ENCODE measurements around the gene CEACAM16. TPM values are rescaled to one million over a fixed set of nuclear protein-coding genes. Genes with fewer than 3 reads are reported as not detected.

Gene CEACAM16
- total RNA-seq (under 1 TPM in 1 of 2 donors, not detected in 1; 0.36 TPM), polyA plus RNA-seq (not detected)
- long read RNA-seq, donor 1: 0 reads
- long read RNA-seq, donor 2, partial matches to known transcripts: 1 of 2 reads
- long read RNA-seq, donor 2, other reads (novel, unspliced or antisense): 1 of 2 reads

DNA sequence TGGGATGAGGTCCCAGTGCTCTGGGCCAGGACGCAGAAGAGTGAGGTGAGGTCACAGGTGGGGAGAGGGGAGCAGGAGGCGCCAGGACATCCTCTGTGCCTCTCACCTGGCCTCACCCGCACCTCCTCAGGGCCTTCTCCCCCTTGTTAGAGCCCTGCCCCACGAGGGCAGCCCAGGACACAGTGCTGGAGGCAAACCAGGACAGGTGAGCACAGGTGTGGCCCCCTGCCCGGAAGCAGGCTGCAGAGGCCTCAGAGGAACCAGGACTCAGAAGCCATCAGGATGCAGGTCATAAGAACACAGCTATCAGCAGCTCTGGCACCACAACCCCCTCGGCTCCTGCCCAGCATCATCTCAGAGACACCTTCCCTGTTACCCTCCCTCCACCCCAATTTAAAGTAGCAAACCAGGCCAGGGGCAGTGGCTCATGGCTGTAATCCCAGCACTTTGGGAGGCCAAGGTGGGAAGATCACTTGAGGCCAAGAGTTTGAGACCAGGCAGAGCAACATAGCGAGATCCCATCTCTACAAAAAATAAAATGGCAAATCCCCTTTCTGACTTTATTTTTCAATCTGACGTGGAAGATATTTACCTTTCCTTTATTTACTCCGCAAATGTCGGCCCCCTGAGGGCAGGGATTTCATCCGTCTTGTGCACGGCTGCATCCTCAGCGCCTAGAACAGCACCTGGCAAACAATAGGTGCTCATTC lies at the start of gene CEACAM16:
CEACAM16 (plus strand) TSS at position 660 of the 710 bp plus-strand sequence. CDS start 2,306 bp downstream, outside the sequence.
- H3K27ac ChIP-seq (ENCODE audit: low read depth in 1 of 2, low read length in 2 of 2): no peak within 1 kb of the TSS
- no peaks in the 10 kb centered on the region for H3K36me3 ChIP-seq (ENCODE audit: control insufficient read depth in 1 of 2, insufficient read depth in 2 of 2, low read length in 1 of 2)
- H3K9me3 ChIP-seq (ENCODE audit: control insufficient read depth, low read length): no peaks in the 10 kb centered on the region
- 89% methylated on average over 13 of the region's 13 CpGs for WGBS, 2 donors
- ATAC-seq (ENCODE audit: low FRiP score): no peak
- no peak within 1 kb of the TSS for H3K4me3 ChIP-seq (ENCODE audit: low read length in 2 of 2)
- no peaks in the 10 kb centered on the region for H3K27me3 ChIP-seq (ENCODE audit: control insufficient read depth in 1 of 2, insufficient read depth in 2 of 2, low read length in 1 of 2)
- no peaks in the 10 kb centered on the region for H3K4me1 ChIP-seq (ENCODE audit: control insufficient read depth in 1 of 2, insufficient read depth in 2 of 2, low read length in 2 of 2)
- no peak for DNase-seq
- intact Hi-C loops (cut with DNase I): no loop called here

DNA sequence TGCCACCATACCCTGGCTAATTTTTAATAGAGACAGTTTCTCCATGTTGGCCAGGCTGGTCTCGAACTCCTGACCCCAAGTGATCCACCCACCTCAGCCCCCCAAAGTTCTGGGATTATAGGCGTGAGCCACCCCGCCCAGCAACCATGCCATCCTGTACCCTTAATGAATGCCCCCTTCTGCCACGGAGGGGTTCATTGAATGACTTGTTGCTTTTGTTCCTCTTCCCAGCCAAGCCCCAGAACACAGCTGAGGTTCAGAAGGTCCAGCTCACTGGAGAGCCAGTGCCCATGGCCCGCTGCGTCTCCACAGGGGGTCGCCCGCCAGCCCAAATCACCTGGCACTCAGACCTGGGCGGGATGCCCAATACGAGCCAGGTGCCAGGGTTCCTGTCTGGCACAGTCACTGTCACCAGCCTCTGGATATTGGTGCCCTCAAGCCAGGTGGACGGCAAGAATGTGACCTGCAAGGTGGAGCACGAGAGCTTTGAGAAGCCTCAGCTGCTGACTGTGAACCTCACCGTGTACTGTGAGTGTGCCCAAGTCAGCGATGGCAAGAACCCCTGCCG lies 49.3 kb upstream of the CEACAM16 start:
- H3K36me3 ChIP-seq (ENCODE audit: control insufficient read depth in 1 of 2, insufficient read depth in 2 of 2, low read length in 1 of 2): peaks cover 0 to 9% of the 10 kb centered on the region in 2 donors
- H3K4me3 ChIP-seq (ENCODE audit: low read length in 2 of 2): no peak overlapping the region
- DNase-seq (peak in 1 of 2 donors; percentile 35), ATAC-seq (ENCODE audit: low FRiP score) (no peak)
- H3K27ac ChIP-seq (ENCODE audit: low read depth in 1 of 2, low read length in 2 of 2): no peak overlapping the region
- H3K27me3 ChIP-seq (ENCODE audit: control insufficient read depth in 1 of 2, insufficient read depth in 2 of 2, low read length in 1 of 2): no peaks in the 10 kb centered on the region
- no peaks in the 10 kb centered on the region for H3K9me3 ChIP-seq (ENCODE audit: control insufficient read depth, low read length)
- no peaks in the 10 kb centered on the region for H3K4me1 ChIP-seq (ENCODE audit: control insufficient read depth in 1 of 2, insufficient read depth in 2 of 2, low read length in 2 of 2)
- 86 to 91% methylated on average over 15 of the region's 15 CpGs for WGBS, 2 donors
- intact Hi-C loops (cut with DNase I): no loop called here

DNA sequence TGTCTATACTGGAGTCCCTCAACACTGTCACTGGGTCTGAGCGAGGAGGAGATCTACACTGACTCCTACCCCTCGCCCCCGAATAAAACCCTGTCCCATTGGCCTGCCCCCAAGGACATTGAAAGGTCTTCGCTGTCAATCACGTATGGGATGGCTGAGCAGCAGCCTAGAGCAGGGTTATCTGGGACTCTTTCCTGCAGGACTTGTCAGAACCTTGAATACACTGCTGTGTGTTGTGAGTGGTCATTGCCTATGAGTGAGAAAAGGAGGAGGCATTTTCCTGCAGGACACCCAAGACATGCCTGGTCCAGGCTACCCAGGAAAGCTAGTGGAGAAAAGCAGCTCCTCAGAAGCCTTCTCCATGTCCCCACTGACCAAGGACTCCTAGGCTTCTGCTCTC lies 45.6 kb upstream of the CEACAM16 start:
- Histone ChIP-seq H3K4me3 (ENCODE audit: low read length in 2 of 2) (no peak overlapping the region), H3K4me1 (ENCODE audit: control insufficient read depth in 1 of 2, insufficient read depth in 2 of 2, low read length in 2 of 2) (no peaks in the 10 kb centered on the region), H3K27ac (ENCODE audit: low read depth in 1 of 2, low read length in 2 of 2) (no peak overlapping the region), H3K9me3 (ENCODE audit: control insufficient read depth, low read length) (no peaks in the 10 kb centered on the region), H3K27me3 (ENCODE audit: control insufficient read depth in 1 of 2, insufficient read depth in 2 of 2, low read length in 1 of 2) (no peaks in the 10 kb centered on the region), H3K36me3 (ENCODE audit: control insufficient read depth in 1 of 2, insufficient read depth in 2 of 2, low read length in 1 of 2) (peaks cover 0 to 9% of the 10 kb centered on the region in 2 donors)
- no peak for ATAC-seq (ENCODE audit: low FRiP score)
- 94 to 95% methylated on average over 5 of the region's 5 CpGs for WGBS, 2 donors
- peak in 1 of 2 donors; percentile 24 for DNase-seq
- intact Hi-C loops (cut with DNase I): no loop called here

GRCh38 chr19:44653977-44654774 lies 44.8 kb upstream of the CEACAM16 start:
- Histone ChIP-seq H3K4me3 (ENCODE audit: low read length in 2 of 2) (no peak overlapping the region), H3K9me3 (ENCODE audit: control insufficient read depth, low read length) (no peaks in the 10 kb centered on the region), H3K36me3 (ENCODE audit: control insufficient read depth in 1 of 2, insufficient read depth in 2 of 2, low read length in 1 of 2) (peaks cover 0 to 11% of the 10 kb centered on the region in 2 donors), H3K4me1 (ENCODE audit: control insufficient read depth in 1 of 2, insufficient read depth in 2 of 2, low read length in 2 of 2) (no peaks in the 10 kb centered on the region), H3K27ac (ENCODE audit: low read depth in 1 of 2, low read length in 2 of 2) (no peak overlapping the region), H3K27me3 (ENCODE audit: control insufficient read depth in 1 of 2, insufficient read depth in 2 of 2, low read length in 1 of 2) (no peaks in the 10 kb centered on the region)
- DNase-seq (peak; percentile 89), ATAC-seq (ENCODE audit: low FRiP score) (peak; percentile 77)
- WGBS, 2 donors: 54 to 60% methylated on average over 15 to 16 of the region's 16 CpGs
- intact Hi-C loops (cut with DNase I): no loop called here

DNA sequence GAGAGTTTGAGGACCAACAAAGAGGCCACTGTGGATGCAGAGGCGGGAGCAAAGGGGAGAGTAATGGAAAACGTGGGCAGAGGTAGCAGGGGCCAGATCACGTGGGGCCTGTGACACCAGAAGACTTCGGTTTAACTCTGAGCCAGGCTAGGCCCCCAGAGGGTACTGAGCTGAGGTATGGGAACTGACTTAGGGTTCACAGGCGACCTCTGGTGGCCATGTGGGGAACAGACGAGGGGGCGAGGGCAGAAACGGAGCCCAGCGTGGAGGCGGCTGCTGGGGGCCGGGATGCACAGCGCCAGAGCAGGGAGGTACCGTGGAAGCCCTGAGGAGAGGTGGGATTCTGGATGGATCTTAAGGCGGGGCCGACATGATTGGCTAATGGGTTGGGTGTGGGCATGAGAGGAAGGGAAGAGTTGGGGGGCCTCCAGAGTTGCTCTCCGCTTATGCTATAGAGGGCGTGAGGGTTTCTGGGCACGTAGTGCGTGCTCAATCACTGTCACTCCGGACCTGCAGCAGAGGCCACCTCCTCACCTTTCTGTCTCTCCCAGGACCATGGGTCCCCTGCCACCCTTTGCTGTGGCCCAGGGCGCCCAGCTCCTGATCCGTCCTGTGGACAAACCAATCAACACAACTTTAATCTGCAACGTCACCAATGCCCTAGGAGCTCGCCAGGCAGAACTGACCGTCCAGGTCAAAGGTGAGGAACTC lies 41.6 kb upstream of the CEACAM16 start:
- ATAC-seq (ENCODE audit: low FRiP score) (peak; percentile 73), DNase-seq (peak; percentile 77 to 89)
- Histone ChIP-seq H3K27ac (ENCODE audit: low read depth in 1 of 2, low read length in 2 of 2) (no peak overlapping the region), H3K36me3 (ENCODE audit: control insufficient read depth in 1 of 2, insufficient read depth in 2 of 2, low read length in 1 of 2) (peaks cover 3 to 7% of the 10 kb centered on the region in 2 donors), H3K27me3 (ENCODE audit: control insufficient read depth in 1 of 2, insufficient read depth in 2 of 2, low read length in 1 of 2) (no peaks in the 10 kb centered on the region), H3K9me3 (ENCODE audit: control insufficient read depth, low read length) (no peaks in the 10 kb centered on the region), H3K4me1 (ENCODE audit: control insufficient read depth in 1 of 2, insufficient read depth in 2 of 2, low read length in 2 of 2) (no peaks in the 10 kb centered on the region), H3K4me3 (ENCODE audit: low read length in 2 of 2) (no peak overlapping the region)
- 39% methylated on average over 25 of the region's 25 CpGs for WGBS, 2 donors
- intact Hi-C loops (cut with DNase I): loop anchor here (2.0 kb wide), 1 partner anchor 87 kb away; no protein-coding TSS in a partner anchor

- no peaks in the 10 kb centered on the region for H3K4me1 ChIP-seq (ENCODE audit: control insufficient read depth in 1 of 2, insufficient read depth in 2 of 2, low read length in 2 of 2)
- intact Hi-C loops (cut with DNase I): no loop called here
- 93 to 94% methylated on average over 3 of the region's 3 CpGs for WGBS, 2 donors
- no peak for DNase-seq
- H3K27me3 ChIP-seq (ENCODE audit: control insufficient read depth in 1 of 2, insufficient read depth in 2 of 2, low read length in 1 of 2): no peaks in the 10 kb centered on the region
- no peak overlapping the region for H3K27ac ChIP-seq (ENCODE audit: low read depth in 1 of 2, low read length in 2 of 2)
- H3K4me3 ChIP-seq (ENCODE audit: low read length in 2 of 2): no peak overlapping the region
- no peak for ATAC-seq (ENCODE audit: low FRiP score)
- H3K9me3 ChIP-seq (ENCODE audit: control insufficient read depth, low read length): no peaks in the 10 kb centered on the region
- H3K36me3 ChIP-seq (ENCODE audit: control insufficient read depth in 1 of 2, insufficient read depth in 2 of 2, low read length in 1 of 2): peaks cover 3 to 8% of the 10 kb centered on the region in 2 donors
Observed at GRCh38 chr19:44658069-44658733, 40.8 kb upstream of the CEACAM16 start.

GRCh38 chr19:44660081-44660480 lies 38.9 kb upstream of the CEACAM16 start:
- WGBS, 2 donors: 89 to 90% methylated on average over 4 of the region's 4 CpGs
- ATAC-seq (ENCODE audit: low FRiP score) (no peak), DNase-seq (no peak)
- intact Hi-C loops (cut with DNase I): no loop called here
- Histone ChIP-seq H3K4me1 (ENCODE audit: control insufficient read depth in 1 of 2, insufficient read depth in 2 of 2, low read length in 2 of 2) (no peaks in the 10 kb centered on the region), H3K36me3 (ENCODE audit: control insufficient read depth in 1 of 2, insufficient read depth in 2 of 2, low read length in 1 of 2) (peaks cover 3 to 8% of the 10 kb centered on the region in 2 donors), H3K27ac (ENCODE audit: low read depth in 1 of 2, low read length in 2 of 2) (no peak overlapping the region), H3K27me3 (ENCODE audit: control insufficient read depth in 1 of 2, insufficient read depth in 2 of 2, low read length in 1 of 2) (no peaks in the 10 kb centered on the region), H3K4me3 (ENCODE audit: low read length in 2 of 2) (no peak overlapping the region), H3K9me3 (ENCODE audit: control insufficient read depth, low read length) (no peaks in the 10 kb centered on the region)

GRCh38 chr19:44661205-44661604 lies 37.7 kb upstream of the CEACAM16 start:
- DNase-seq (no peak), ATAC-seq (ENCODE audit: low FRiP score) (no peak)
- H3K36me3 ChIP-seq (ENCODE audit: control insufficient read depth in 1 of 2, insufficient read depth in 2 of 2, low read length in 1 of 2): peaks cover 3 to 8% of the 10 kb centered on the region in 2 donors
- H3K4me1 ChIP-seq (ENCODE audit: control insufficient read depth in 1 of 2, insufficient read depth in 2 of 2, low read length in 2 of 2): no peaks in the 10 kb centered on the region
- H3K27ac ChIP-seq (ENCODE audit: low read depth in 1 of 2, low read length in 2 of 2): no peak overlapping the region
- intact Hi-C loops (cut with DNase I): no loop called here
- no peak overlapping the region for H3K4me3 ChIP-seq (ENCODE audit: low read length in 2 of 2)
- no peaks in the 10 kb centered on the region for H3K9me3 ChIP-seq (ENCODE audit: control insufficient read depth, low read length)
- 88 to 91% methylated on average over 11 of the region's 11 CpGs for WGBS, 2 donors
- H3K27me3 ChIP-seq (ENCODE audit: control insufficient read depth in 1 of 2, insufficient read depth in 2 of 2, low read length in 1 of 2): no peaks in the 10 kb centered on the region
